ENCODE measurements around the gene RANBP10. TPM values are rescaled to one million over a fixed set of nuclear protein-coding genes. Genes with fewer than 3 reads are reported as not detected.

Gene RANBP10
- total and polyA plus RNA-seq, 9 of the 15 experiments (the other 6 are each of a cell fraction or from before 2014, with no cell fraction given): 0.61 to 19.3 (median 5.9) TPM

GRCh38 chr16:67707210-67707609, 99.2 kb downstream of the RANBP10 start:
- 0 out of 2 replicates have a peak, but pooled peaks cover 4% of the 10 kb centered on the region for H4K20me1 ChIP-seq (replicated peaks; ENCODE audit: control insufficient read depth, insufficient read depth, low read length)
- peaks cover 0 to 4% of the 10 kb centered on the region in 2 experiments; a peak in 2 of 5 replicates for H3K4me1 ChIP-seq (replicated peaks in 1 of 2; ENCODE audit: control insufficient read depth in 2 of 2, insufficient read depth in 2 of 2, low read length in 2 of 2)
- no peaks in the 10 kb centered on the region for H3K9me1 ChIP-seq (ENCODE audit: control insufficient read depth, insufficient read depth, low read length)
- H3K4me3 ChIP-seq: no peak overlapping the region
- H3K27ac ChIP-seq (ENCODE audit: extremely low read depth, low read depth, low read length): no peak overlapping the region
- 92% methylated on average over 4 of the region's 4 CpGs for WGBS (ENCODE audit: insufficient coverage, low coverage, missing lambda C conversion rate)
- DNase-seq (ENCODE audit: extremely low read depth in 1 of 4, low spot score in 3 of 4): no peak
- in situ Hi-C loops (cut with MboI) (no loop called here), intact Hi-C loops (cut with micrococcal nuclease) (no loop called here)
- H3K9ac ChIP-seq (ENCODE audit: insufficient read depth in 1 of 2, low read depth in 2 of 2, low read length in 2 of 2): no peak overlapping the region
- no peaks in the 10 kb centered on the region for H3K27me3 ChIP-seq (ENCODE audit: control insufficient read depth in 2 of 2, insufficient read depth in 2 of 2, low read length in 2 of 2)
- no peak for FAIRE-seq
- no TSS peak for BruUV-seq (replicated peaks)
- no peak overlapping the region for H3K4me2 ChIP-seq (ENCODE audit: insufficient read depth, low read length)
- H3K9me3 ChIP-seq (replicated peaks; ENCODE audit: control insufficient read depth, insufficient read depth, low read depth, low read length): no peaks in the 10 kb centered on the region
- ATAC-seq: no peak
- H3K79me2 ChIP-seq (ENCODE audit: control insufficient read depth, insufficient read depth, low read length): 0 out of 3 replicates have a peak, but pooled peaks cover 4% of the 10 kb centered on the region
- H3K36me3 ChIP-seq (ENCODE audit: control insufficient read depth, insufficient read depth, low read length): no peaks in the 10 kb centered on the region
- POLR2A ChIA-PET: interaction anchor here (2.5 kb wide), 1 partner anchor 12 kb away, joined by 8 read pairs; the partner anchor contains the start of gene GFOD2
- no peak for TF ChIP-seq SLC30A9 (CRISPR knock-in tag; IDR thresholded peaks at IDR 0.05)
- no peak for TF ChIP-seq PREB (CRISPR knock-in tag; IDR thresholded peaks at IDR 0.05)
- TF ChIP-seq PYGO2 (tag; IDR thresholded peaks at IDR 0.05): no peak
- peak; percentile 66; the same call in 1 of the 2 replicates for TF ChIP-seq ZNF184 (CRISPR knock-in tag; IDR thresholded peaks at IDR 0.05)
- TF ChIP-seq NFATC3 (IDR thresholded peaks at IDR 0.05): no peak
- no peak overlapping the region for H2AFZ ChIP-seq (ENCODE audit: low read depth, low read length)
- CTCF ChIA-PET (ENCODE audit: low intra/inter-chr PET ratio): no interaction called here

GRCh38 chr16:67704110-67704509, 102.2 kb downstream of the RANBP10 start:
- H3K4me3 ChIP-seq: no peak overlapping the region
- POLR2A ChIA-PET: interaction anchor here (0.5 kb wide), 1 partner anchor 16 kb away, joined by 3 read pairs; no protein-coding TSS in a partner anchor
- H3K36me3 ChIP-seq (ENCODE audit: control insufficient read depth, insufficient read depth, low read length): no peaks in the 10 kb centered on the region
- intact Hi-C loops (cut with micrococcal nuclease) (no loop called here), in situ Hi-C loops (cut with MboI) (no loop called here)
- no peaks in the 10 kb centered on the region for H3K27me3 ChIP-seq (ENCODE audit: control insufficient read depth in 2 of 2, insufficient read depth in 2 of 2, low read length in 2 of 2)
- H3K79me2 ChIP-seq (ENCODE audit: control insufficient read depth, insufficient read depth, low read length): no peaks in the 10 kb centered on the region
- no peaks in the 10 kb centered on the region for H3K4me1 ChIP-seq (replicated peaks in 1 of 2; ENCODE audit: control insufficient read depth in 2 of 2, insufficient read depth in 2 of 2, low read length in 2 of 2)
- H3K4me2 ChIP-seq (ENCODE audit: insufficient read depth, low read length): no peak overlapping the region
- no peaks in the 10 kb centered on the region for H4K20me1 ChIP-seq (replicated peaks; ENCODE audit: control insufficient read depth, insufficient read depth, low read length)
- FAIRE-seq (no peak), DNase-seq (ENCODE audit: extremely low read depth in 1 of 4, low spot score in 3 of 4) (no peak), ATAC-seq (no peak)
- no peaks in the 10 kb centered on the region for H3K9me1 ChIP-seq (ENCODE audit: control insufficient read depth, insufficient read depth, low read length)
- BruUV-seq (replicated peaks): no TSS peak
- H3K9ac ChIP-seq (ENCODE audit: insufficient read depth in 1 of 2, low read depth in 2 of 2, low read length in 2 of 2): no peak overlapping the region
- WGBS (ENCODE audit: insufficient coverage, low coverage, missing lambda C conversion rate): 54% methylated on average over 5 of the region's 5 CpGs
- H3K27ac ChIP-seq (ENCODE audit: extremely low read depth, low read depth, low read length): no peak overlapping the region
- no peak overlapping the region for H2AFZ ChIP-seq (ENCODE audit: low read depth, low read length)
- H3K9me3 ChIP-seq (replicated peaks; ENCODE audit: control insufficient read depth, insufficient read depth, low read depth, low read length): peaks cover 3% of the 10 kb centered on the region; the same call in 1 of the 2 replicates
- CTCF ChIA-PET (ENCODE audit: low intra/inter-chr PET ratio): no interaction called here
- no peak for TF ChIP-seq HES1 (IDR thresholded peaks at IDR 0.05; ENCODE audit: low read depth)
- TF ChIP-seq ZBTB33 (CRISPR knock-in tag; IDR thresholded peaks at IDR 0.05): no peak
- TF ChIP-seq PTTG1 (tag; IDR thresholded peaks at IDR 0.05; ENCODE audit: low read depth): no peak
- TF ChIP-seq CREB3L1 (IDR thresholded peaks at IDR 0.05; ENCODE audit: borderline replicate concordance, low read depth): no peak
- TF ChIP-seq ZNF274 (IDR thresholded peaks at IDR 0.05; ENCODE audit: borderline replicate concordance, low read depth, low read length): no peak
- TF ChIP-seq FUS (optimal IDR thresholded peaks at IDR 0.05; ENCODE audit: low read depth, low read length): no peak
